Measurements from ENCODE around the gene MOCS3. TPM values are rescaled to one million over a fixed set of nuclear protein-coding genes. Genes with fewer than 3 reads are reported as not detected.

The MOCS3 gene
- total RNA-seq, 1 experiment from 2014 or later: 6.4 TPM

GRCh38 chr20:50915424-50915823, 43.2 kb upstream of the MOCS3 start:
- H3K27ac ChIP-seq (ENCODE audit: low read depth, low read length): no peak overlapping the region
- RAD21 ChIA-PET (ENCODE audit: low non-redundant PET in 1 of 2, low total read pairs in 2 of 2, uncharacterized antibody in 2 of 2, unreplicated experiment in 2 of 2): no interaction called here
- no peak overlapping the region for H2AFZ ChIP-seq (ENCODE audit: low read depth, low read length, poor library complexity, severe bottlenecking)
- no peak for ATAC-seq
- no TSS peak for BruUV-seq (replicated peaks)
- peaks cover 61% of the 10 kb centered on the region; the same call in 1 of the 2 replicates for H4K20me1 ChIP-seq (ENCODE audit: insufficient read depth)
- peaks cover 100% of the 10 kb centered on the region for H3K79me2 ChIP-seq (ENCODE audit: insufficient read depth, low read length)
- H3K9me3 ChIP-seq (ENCODE audit: control insufficient read depth in 1 of 2, insufficient read depth in 1 of 2, low read depth in 1 of 2, low read length in 2 of 2): no peaks in the 10 kb centered on the region
- H3K27me3 ChIP-seq (ENCODE audit: insufficient read depth, low read length): no peaks in the 10 kb centered on the region
- H3K4me2 ChIP-seq (ENCODE audit: low read length): no peak overlapping the region
- TF ChIP-seq EZH2 (IDR thresholded peaks at IDR 0.05) (no peak), TCF7L2 (IDR thresholded peaks at IDR 0.05; ENCODE audit: borderline replicate concordance, extremely low read depth, insufficient read depth, insufficient read length) (no peak), CEBPB (IDR thresholded peaks at IDR 0.05; ENCODE audit: low read depth) (no peak), ELF1 (IDR thresholded peaks at IDR 0.05; ENCODE audit: borderline replicate concordance, low read depth) (no peak), POLR2AphosphoS5 (IDR thresholded peaks at IDR 0.05; ENCODE audit: low read depth, low read length) (no peak), FOSL1 (IDR thresholded peaks at IDR 0.05; ENCODE audit: low read depth) (no peak)
- TF ChIP-seq, protein P1, sequence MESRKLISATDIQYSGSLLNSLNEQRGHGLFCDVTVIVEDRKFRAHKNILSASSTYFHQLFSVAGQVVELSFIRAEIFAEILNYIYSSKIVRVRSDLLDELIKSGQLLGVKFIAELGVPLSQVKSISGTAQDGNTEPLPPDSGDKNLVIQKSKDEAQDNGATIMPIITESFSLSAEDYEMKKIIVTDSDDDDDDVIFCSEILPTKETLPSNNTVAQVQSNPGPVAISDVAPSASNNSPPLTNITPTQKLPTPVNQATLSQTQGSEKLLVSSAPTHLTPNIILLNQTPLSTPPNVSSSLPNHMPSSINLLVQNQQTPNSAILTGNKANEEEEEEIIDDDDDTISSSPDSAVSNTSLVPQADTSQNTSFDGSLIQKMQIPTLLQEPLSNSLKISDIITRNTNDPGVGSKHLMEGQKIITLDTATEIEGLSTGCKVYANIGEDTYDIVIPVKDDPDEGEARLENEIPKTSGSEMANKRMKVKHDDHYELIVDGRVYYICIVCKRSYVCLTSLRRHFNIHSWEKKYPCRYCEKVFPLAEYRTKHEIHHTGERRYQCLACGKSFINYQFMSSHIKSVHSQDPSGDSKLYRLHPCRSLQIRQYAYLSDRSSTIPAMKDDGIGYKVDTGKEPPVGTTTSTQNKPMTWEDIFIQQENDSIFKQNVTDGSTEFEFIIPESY (IDR thresholded peaks at IDR 0.05; ENCODE audit: extremely low read depth, insufficient replicate concordance, low read length): no peak
- CTCF ChIA-PET: interaction anchor here (2.8 kb wide), 1 partner anchor 14 kb away, joined by 9 read pairs; no protein-coding TSS in a partner anchor
- intact Hi-C loops (cut with micrococcal nuclease): no loop called here
- H3K9me2 ChIP-seq (ENCODE audit: insufficient read depth): no peaks in the 10 kb centered on the region
- H3K36me3 ChIP-seq (ENCODE audit: control insufficient read depth in 1 of 2, insufficient read depth in 2 of 2, low read length in 2 of 2): peaks cover 10 to 19% of the 10 kb centered on the region in 2 experiments; a peak in 1 of 4 replicates
- DNase-seq (ENCODE audit: low read depth, low spot score): no peak
- POLR2A ChIA-PET: no interaction called here
- H3K4me1 ChIP-seq (ENCODE audit: control insufficient read depth in 1 of 2, insufficient read depth in 2 of 2, low read length in 2 of 2): peaks cover 0 to 14% of the 10 kb centered on the region in 2 experiments; a peak in 2 of 4 replicates
- H3K9ac ChIP-seq (ENCODE audit: low read length): no peak overlapping the region
- no peak overlapping the region for H3K4me3 ChIP-seq (replicated peaks in 1 of 2; ENCODE audit: low read depth in 1 of 2, low read length in 2 of 2)
